CD4-positive, alpha-beta T cell (primary cell): Measurements from ENCODE around the gene DNER. TPM values are rescaled to one million over a fixed set of nuclear protein-coding genes. Genes with fewer than 3 reads are reported as not detected.

Experiments
- ATAC-seq: fragments of 200-7000 bp; cut with Tn5 transposase; one replicate; pipeline ENCODE4 v1.10.0; 2022; ENCODE audit warnings: mild to moderate bottlenecking; ENCODE audit not compliant: poor library complexity
- CTCF ChIA-PET: fragments of 350-600 bp; sonication (Branson Sonifier 250); formaldehyde crosslinking; loops from one replicate; lab custom pipeline; 2021; ENCODE audit warnings: antibody characterized with exemption, inconsistent platforms; lab: Charles Lee
- POLR2A ChIA-PET: fragments of 350-600 bp; sonication (Branson Sonifier 250); formaldehyde crosslinking; loops from one replicate; lab custom pipeline; 2021; ENCODE audit warnings: antibody characterized with exemption, inconsistent platforms; lab: Charles Lee
- DNase-seq, 14 experiments: peaks; one replicate each; pipeline ENCODE4 v3.0.0-alpha.2; 2013 to 2020; ENCODE audit warnings: mixed read lengths in 2 of 14
- H3K27ac ChIP-seq, 2 donors: one replicate each; pipeline versions ENCODE4 v1.5.1 to v1.7.0; 2013; ENCODE audit warnings: low read length in 2 of 2, low read depth in 1 of 2, mild to moderate bottlenecking in 1 of 2
- H3K27me3 ChIP-seq, 2 experiments: 1 replicate in 1 of 2; 2 replicates in 1 of 2; pipeline versions ENCODE4 v1.6.1 to v1.7.0; 2013; ENCODE audit warnings: low read length in 2 of 2, control low read depth in 1 of 2, mild to moderate bottlenecking in 1 of 2, moderate library complexity in 1 of 2; ENCODE audit not compliant: insufficient read depth in 2 of 2, control insufficient read depth in 1 of 2
- H3K36me3 ChIP-seq: one replicate; pipeline ENCODE4 v1.6.1; 2013; ENCODE audit warnings: low read length, control low read depth; ENCODE audit not compliant: insufficient read depth
- H3K4me1 ChIP-seq: one replicate; pipeline ENCODE4 v1.6.1; 2013; ENCODE audit warnings: low read length, control low read depth; ENCODE audit not compliant: insufficient read depth
- H3K4me3 ChIP-seq: one replicate; pipeline ENCODE4 v1.5.1; 2013; ENCODE audit warnings: mild to moderate bottlenecking, low read length, moderate library complexity
- H3K9me3 ChIP-seq, 2 experiments: 1 replicate in 1 of 2; 2 replicates in 1 of 2; pipeline versions ENCODE4 v1.6.1 to v1.7.0; 2013; ENCODE audit warnings: low read length in 2 of 2, mild to moderate bottlenecking in 2 of 2, control low read depth in 1 of 2, moderate library complexity in 1 of 2; ENCODE audit not compliant: control insufficient read depth in 1 of 2, insufficient read depth in 1 of 2
- H3K27ac Mint-ChIP-seq: one replicate; pipeline ENCODE4 v1.8.0; 2020; ENCODE audit warnings: mixed read lengths
- H3K27me3 Mint-ChIP-seq: one replicate; pipeline ENCODE4 v1.8.0; 2021; ENCODE audit warnings: mixed read lengths
- H3K36me3 Mint-ChIP-seq: one replicate; pipeline ENCODE4 v1.8.0; 2021; ENCODE audit warnings: low read depth, mixed read lengths
- H3K4me1 Mint-ChIP-seq: one replicate; pipeline ENCODE4 v1.8.0; 2021; ENCODE audit warnings: low read depth, mixed read lengths
- H3K4me3 Mint-ChIP-seq: one replicate; pipeline ENCODE4 v1.8.0; 2020; ENCODE audit warnings: mild to moderate bottlenecking, mixed read lengths
- H3K9me3 Mint-ChIP-seq: one replicate; pipeline ENCODE4 v1.8.0; 2020; ENCODE audit warnings: mixed read lengths
- intact Hi-C, 2 experiments: fragments of 100-400 bp; cut with DNase I in 1 of 2; cut with micrococcal nuclease in 1 of 2; formaldehyde crosslinking; loops; one replicate each; pipeline versions ENCODE4 v1.15.1 to v1.9.0; 2023 to 2025; cut with DNase I, micrococcal nuclease
- total RNA-seq, 174 experiments: library from RNA in 2 of 174; stranded (reverse) in 2 of 174; gene quantifications; one replicate each; pipeline ENCODE4 v1.2.3 and lab custom pipeline; 2021 to 2026
- TF ChIP-seq, protein P1 (sequence below): fragments of 200-600 bp; IDR thresholded peaks from one replicate; pipeline ENCODE4 v1.8.0; 2022; ENCODE audit warnings: antibody characterized with exemption, mild to moderate bottlenecking

DNER gene
- total RNA-seq, 2 experiments from 2014 or later = not detected

DNA sequence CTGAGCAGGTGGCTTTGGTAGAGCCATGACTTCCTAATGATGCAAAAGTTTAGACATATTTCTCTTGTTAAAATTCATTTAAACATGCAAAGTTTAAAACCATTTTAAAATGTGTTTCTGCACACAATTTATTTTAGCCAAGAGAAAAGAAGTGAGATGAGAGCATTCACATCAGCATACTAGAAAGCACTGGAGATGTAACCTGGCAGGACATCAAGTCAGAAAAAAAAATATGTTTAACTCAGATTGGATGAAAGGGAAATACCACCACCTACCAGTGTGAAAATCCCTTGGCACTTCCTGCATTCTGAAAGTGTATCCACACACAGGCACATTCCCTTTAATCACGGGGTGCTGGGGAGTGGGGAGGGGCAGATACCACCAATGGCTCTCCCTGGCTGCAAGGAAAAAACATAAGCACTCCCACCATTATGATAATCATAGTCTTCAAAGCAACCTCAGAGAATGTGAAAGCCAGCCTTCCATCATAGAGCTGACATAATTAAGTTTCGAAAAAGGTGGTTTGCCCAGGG lies 25.0 kb downstream of the DNER start:
- H3K36me3 Mint-ChIP-seq = no peaks in the 10 kb centered on the region
- no peak overlapping the region for H3K27ac Mint-ChIP-seq
- CTCF ChIA-PET = no interaction called here
- no peak overlapping the region for H3K4me3 ChIP-seq
- no peaks in the 10 kb centered on the region for H3K4me1 ChIP-seq
- H3K27me3 Mint-ChIP-seq = peaks cover 35% of the 10 kb centered on the region
- H3K4me1 Mint-ChIP-seq = no peaks in the 10 kb centered on the region
- peaks cover 0 to 3% of the 10 kb centered on the region in 2 experiments for H3K9me3 ChIP-seq
- no peak overlapping the region for H3K4me3 Mint-ChIP-seq
- no peak for ATAC-seq
- H3K9me3 Mint-ChIP-seq = no peaks in the 10 kb centered on the region
- no peaks in the 10 kb centered on the region for H3K36me3 ChIP-seq
- TF ChIP-seq, protein P1, sequence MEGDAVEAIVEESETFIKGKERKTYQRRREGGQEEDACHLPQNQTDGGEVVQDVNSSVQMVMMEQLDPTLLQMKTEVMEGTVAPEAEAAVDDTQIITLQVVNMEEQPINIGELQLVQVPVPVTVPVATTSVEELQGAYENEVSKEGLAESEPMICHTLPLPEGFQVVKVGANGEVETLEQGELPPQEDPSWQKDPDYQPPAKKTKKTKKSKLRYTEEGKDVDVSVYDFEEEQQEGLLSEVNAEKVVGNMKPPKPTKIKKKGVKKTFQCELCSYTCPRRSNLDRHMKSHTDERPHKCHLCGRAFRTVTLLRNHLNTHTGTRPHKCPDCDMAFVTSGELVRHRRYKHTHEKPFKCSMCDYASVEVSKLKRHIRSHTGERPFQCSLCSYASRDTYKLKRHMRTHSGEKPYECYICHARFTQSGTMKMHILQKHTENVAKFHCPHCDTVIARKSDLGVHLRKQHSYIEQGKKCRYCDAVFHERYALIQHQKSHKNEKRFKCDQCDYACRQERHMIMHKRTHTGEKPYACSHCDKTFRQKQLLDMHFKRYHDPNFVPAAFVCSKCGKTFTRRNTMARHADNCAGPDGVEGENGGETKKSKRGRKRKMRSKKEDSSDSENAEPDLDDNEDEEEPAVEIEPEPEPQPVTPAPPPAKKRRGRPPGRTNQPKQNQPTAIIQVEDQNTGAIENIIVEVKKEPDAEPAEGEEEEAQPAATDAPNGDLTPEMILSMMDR = no peak
- DNase-seq = no peak
- POLR2A ChIA-PET = no interaction called here
- no peak overlapping the region for H3K27ac ChIP-seq
- H3K27me3 ChIP-seq = peaks cover 7 to 9% of the 10 kb centered on the region in 2 experiments
- intact Hi-C loops = no loop called here

DNA sequence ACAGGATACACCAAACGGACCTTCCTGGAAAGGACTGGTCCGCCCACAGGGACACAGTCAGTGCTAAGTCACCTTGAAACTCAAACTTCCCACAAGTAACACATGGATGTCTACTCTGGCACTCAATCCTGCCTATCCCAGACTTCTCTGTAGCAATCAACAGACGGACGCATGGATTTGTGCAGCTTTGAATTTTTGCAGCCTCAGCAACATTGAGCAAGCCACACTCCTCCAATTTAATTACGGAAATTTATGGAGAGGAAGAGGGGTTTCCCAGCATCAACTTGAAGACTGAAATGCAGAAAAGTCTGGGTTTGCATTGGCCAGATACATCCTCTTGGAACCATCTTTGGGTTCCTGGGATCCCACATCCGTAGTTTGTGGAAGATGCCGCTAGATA lies 26.2 kb downstream of the DNER start:
- H3K4me3 Mint-ChIP-seq = no peak overlapping the region
- ATAC-seq (no peak), DNase-seq (no peak)
- no peaks in the 10 kb centered on the region for H3K4me1 ChIP-seq
- H3K27me3 Mint-ChIP-seq = peaks cover 37% of the 10 kb centered on the region
- no peaks in the 10 kb centered on the region for H3K9me3 Mint-ChIP-seq
- intact Hi-C loops = no loop called here
- H3K9me3 ChIP-seq = peaks cover 0 to 3% of the 10 kb centered on the region in 2 experiments
- H3K27me3 ChIP-seq = peaks cover 7 to 9% of the 10 kb centered on the region in 2 experiments
- no peaks in the 10 kb centered on the region for H3K4me1 Mint-ChIP-seq
- ChIA-PET CTCF (no interaction called here), POLR2A (no interaction called here)
- no peak overlapping the region for H3K27ac ChIP-seq
- no peak overlapping the region for H3K27ac Mint-ChIP-seq
- H3K36me3 ChIP-seq = no peaks in the 10 kb centered on the region
- TF ChIP-seq, protein P1 = no peak
- no peaks in the 10 kb centered on the region for H3K36me3 Mint-ChIP-seq
- no peak overlapping the region for H3K4me3 ChIP-seq

GRCh38 chr2:229686122-229686919 lies 28.0 kb downstream of the DNER start:
- TF ChIP-seq, protein P1 = no peak
- Mint-ChIP-seq H3K36me3 (no peaks in the 10 kb centered on the region), H3K9me3 (no peaks in the 10 kb centered on the region), H3K27ac (no peak overlapping the region), H3K4me3 (no peak overlapping the region), H3K27me3 (peaks cover 49% of the 10 kb centered on the region), H3K4me1 (no peaks in the 10 kb centered on the region)
- Histone ChIP-seq H3K27ac (no peak overlapping the region), H3K4me3 (no peak overlapping the region), H3K36me3 (no peaks in the 10 kb centered on the region), H3K27me3 (peaks cover 8 to 9% of the 10 kb centered on the region in 2 experiments), H3K4me1 (no peaks in the 10 kb centered on the region), H3K9me3 (peaks cover 0 to 3% of the 10 kb centered on the region in 2 experiments)
- POLR2A ChIA-PET = no interaction called here
- ATAC-seq (no peak), DNase-seq (no peak)
- CTCF ChIA-PET = interaction anchor here (0.7 kb wide), 1 partner anchor 651 kb away, joined by 4 read pairs; no protein-coding TSS in a partner anchor
- intact Hi-C loops = no loop called here
